Choroid plexus epithelial cell (primary cell): ENCODE data around the gene FNDC3B.

Source experiments
- DNase-seq: peaks from one replicate; pipeline ENCODE4 v3.0.0-alpha.2; 2010; ENCODE audit warnings: low read depth
- H3K4me3 ChIP-seq: 2 replicates; pipeline ENCODE4 v1.5.1; 2011; ENCODE audit warnings: low read depth, mild to moderate bottlenecking, control low read depth, low read length, moderate library complexity
- CTCF ChIP-seq: conservative IDR thresholded peaks from 2 replicates; pipeline ENCODE4 v1.5.1; 2011; ENCODE audit warnings: low read depth, mild to moderate bottlenecking, control low read depth, inconsistent platforms, low read length, moderate library complexity

The FNDC3B gene

GRCh38 chr3:172184106-172184822, 144.9 kb downstream of the FNDC3B start:
- H3K4me3 ChIP-seq: no peak overlapping the region
- DNase-seq: no peak
- no peak for TF ChIP-seq CTCF

GRCh38 chr3:172185907-172186306, 146.5 kb downstream of the FNDC3B start:
- TF ChIP-seq CTCF: no peak
- no peak overlapping the region for H3K4me3 ChIP-seq
- DNase-seq: no peak

- no peak for DNase-seq
- no peak overlapping the region for H3K4me3 ChIP-seq
- no peak for TF ChIP-seq CTCF
Measured at GRCh38 chr3:172186607-172187006, 147.2 kb downstream of the FNDC3B start.

- DNase-seq: no peak
- H3K4me3 ChIP-seq: no peak overlapping the region
- no peak for TF ChIP-seq CTCF
Measured at GRCh38 chr3:172187511-172187910, 148.1 kb downstream of the FNDC3B start.

- H3K4me3 ChIP-seq: no peak overlapping the region
- DNase-seq: no peak
- no peak for TF ChIP-seq CTCF
Measured at GRCh38 chr3:172188511-172188910, 149.1 kb downstream of the FNDC3B start.

- DNase-seq: no peak
- no peak overlapping the region for H3K4me3 ChIP-seq
- TF ChIP-seq CTCF: no peak
Measured at GRCh38 chr3:172189213-172189612, 149.8 kb downstream of the FNDC3B start.

- peak; percentile 67 for DNase-seq
- TF ChIP-seq CTCF: no peak
- H3K4me3 ChIP-seq: no peak overlapping the region
Measured at GRCh38 chr3:172189987-172190603, 150.7 kb downstream of the FNDC3B start.
